GM18502 (cell line): ENCODE measurements around the gene VENTX.
"Not testable (repeated sequence)": the region's sequence is repeated elsewhere in the genome, so short reads cannot be mapped to it uniquely, and the experiment has no call there.

Experiments
- ATAC-seq: cut with Tn5 transposase; IDR thresholded peaks from one replicate; pipeline ENCODE4 v1.9.1; 2021; ENCODE audit warnings: mild to moderate bottlenecking; ENCODE audit not compliant: unreplicated experiment, poor library complexity

VENTX gene

DNA sequence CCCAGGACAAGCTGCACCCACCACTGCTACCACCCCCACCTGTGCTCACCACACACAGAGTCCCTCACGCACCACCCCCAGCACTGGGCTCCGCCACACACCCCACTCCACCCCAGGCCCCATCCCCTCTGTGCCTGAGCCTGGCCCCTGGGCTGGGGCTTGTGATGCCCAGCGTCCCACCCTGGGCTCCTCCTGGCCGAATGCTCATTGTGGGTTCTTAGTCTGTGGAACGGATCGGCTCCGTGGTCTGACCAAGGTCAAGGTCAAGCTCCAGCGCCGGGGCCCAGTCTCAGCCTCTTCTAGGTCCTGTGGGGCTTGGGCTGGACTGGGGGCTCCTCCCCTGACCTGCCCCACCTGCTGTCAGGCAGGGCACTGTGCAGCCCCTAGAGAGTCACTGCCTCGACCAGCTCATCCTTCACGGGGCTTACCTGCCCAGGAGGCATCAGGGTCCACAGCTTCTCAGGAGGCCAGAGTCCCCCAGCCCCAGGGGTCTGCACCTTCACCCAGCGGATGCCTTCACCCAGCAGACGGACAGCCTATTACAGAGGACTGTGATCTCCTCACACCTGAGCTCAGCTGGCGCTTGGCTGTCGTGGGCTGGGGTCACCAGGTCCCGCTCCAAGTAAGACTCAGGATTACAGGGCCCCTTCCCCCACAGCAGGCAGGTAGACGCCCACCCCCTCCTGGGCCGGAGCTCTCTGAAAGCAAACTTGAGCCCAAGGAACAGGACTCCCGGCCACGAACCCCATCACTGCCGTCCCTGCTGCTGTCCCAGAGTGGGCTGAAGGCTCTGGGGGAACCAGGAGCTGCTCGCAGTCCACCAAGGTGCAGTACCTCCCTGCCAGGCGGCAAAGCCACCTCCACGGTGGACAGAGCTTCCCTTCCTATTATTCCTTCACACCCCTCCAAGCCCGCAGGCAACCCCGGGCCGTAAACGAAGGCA, 22.9 kb upstream of the VENTX start:
- no peak for ATAC-seq

DNA sequence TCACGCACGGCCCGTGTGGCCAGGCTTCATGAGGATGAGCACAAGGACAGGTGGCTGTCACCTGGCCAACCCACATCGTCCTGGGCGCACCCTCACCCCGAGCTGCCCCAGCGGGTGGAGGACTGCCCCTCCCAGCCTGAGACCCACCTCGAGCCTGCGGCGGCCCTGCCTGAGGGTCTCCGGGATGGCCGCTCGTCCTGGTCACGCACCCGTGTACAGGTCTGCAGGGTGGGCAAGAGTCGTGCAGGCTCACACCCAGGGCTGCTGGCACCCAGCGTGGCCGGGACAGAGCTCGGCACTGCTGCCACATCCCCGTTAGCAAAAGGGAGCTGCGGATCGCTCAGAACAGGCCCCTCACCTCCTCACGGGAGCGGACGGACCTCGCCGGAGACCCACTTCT, 22.1 kb upstream of the VENTX start:
- no peak for ATAC-seq

DNA sequence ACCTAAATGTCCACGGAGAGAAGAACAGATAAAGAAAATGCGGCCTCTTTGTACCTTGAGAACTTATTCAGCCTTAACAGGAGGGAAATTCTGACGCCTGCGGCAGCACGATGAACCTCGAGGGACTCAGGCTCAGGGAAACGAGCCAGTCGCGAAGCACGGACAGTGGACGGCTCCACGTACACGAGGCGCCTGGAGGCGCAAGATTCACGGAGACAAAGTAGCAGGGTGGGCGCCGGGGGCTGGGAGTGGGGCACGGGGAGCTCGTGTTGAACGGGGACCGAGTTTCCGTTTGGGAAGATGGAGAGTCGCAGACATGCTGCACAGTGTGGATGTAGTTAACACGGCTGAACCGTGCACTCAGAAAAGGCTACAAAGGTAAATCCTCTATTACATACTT, 20.9 kb upstream of the VENTX start:
- ATAC-seq: no peak

GRCh38 chr10:133217800-133218589, 19.7 kb upstream of the VENTX start:
- no peak for ATAC-seq

DNA sequence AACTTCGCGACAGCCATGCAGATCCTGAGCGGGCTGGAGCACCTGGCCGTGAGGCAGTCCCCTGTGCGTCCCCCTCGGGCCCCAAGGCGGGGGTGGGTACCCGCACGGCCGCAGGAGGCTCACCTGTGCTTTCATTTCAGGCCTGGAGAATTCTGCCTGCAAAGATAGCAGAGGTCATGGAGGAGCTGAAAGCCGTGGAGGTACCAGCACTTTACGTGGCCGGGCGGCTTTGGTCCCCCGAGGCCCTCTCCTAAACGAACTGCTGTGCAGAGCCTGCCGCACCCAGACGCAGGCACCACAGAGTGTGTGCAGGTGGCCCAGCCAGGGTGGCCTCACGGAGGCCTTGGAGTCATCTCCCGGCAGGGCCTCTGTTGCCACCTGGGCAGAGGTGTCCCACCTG, 18.8 kb upstream of the VENTX start:
- ATAC-seq: no peak

GRCh38 chr10:133219782-133220181, 17.9 kb upstream of the VENTX start:
- no peak for ATAC-seq

DNA sequence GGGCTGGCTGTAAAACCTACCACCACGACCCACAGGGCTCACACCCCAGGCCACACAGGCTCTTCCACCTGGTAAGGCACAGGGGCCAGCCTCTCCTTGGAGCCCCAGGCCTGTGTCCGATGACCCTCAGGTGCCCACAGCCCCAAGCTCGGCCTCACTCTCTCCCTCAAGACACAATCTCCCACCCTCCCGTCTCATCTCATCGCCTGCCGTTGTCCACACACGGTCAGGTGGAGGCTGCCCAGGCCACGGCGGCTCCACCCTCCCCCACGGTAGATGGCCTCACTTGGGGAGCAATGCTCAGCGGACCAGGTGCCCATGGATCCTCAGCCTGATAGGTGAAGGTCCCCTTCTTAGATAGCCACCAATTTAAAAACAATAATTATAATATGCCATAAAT, 16.3 kb upstream of the VENTX start:
- ATAC-seq: no peak

GRCh38 chr10:133221756-133222155, 15.9 kb upstream of the VENTX start:
- ATAC-seq: not testable (repeated sequence)

DNA sequence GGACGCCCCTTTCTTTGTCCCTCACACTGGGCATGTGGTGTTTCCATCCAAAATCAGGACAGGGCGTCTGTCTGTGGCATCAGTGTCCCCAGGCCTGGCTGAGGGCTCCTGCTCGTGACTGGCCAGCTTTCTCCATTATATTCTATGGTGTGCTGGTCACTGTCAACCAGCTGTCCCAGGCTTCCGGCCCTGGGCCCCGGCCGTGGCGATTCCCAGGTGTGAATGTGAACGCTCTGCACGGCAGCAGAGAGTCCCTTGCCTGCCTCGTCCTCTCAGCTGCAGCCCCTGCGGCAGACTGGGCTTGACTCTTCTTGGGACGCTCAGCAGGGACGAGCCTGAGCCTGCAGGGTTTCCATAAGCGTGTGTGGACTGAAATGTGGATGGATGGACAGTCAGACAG, 13.6 kb upstream of the VENTX start:
- no peak for ATAC-seq

DNA sequence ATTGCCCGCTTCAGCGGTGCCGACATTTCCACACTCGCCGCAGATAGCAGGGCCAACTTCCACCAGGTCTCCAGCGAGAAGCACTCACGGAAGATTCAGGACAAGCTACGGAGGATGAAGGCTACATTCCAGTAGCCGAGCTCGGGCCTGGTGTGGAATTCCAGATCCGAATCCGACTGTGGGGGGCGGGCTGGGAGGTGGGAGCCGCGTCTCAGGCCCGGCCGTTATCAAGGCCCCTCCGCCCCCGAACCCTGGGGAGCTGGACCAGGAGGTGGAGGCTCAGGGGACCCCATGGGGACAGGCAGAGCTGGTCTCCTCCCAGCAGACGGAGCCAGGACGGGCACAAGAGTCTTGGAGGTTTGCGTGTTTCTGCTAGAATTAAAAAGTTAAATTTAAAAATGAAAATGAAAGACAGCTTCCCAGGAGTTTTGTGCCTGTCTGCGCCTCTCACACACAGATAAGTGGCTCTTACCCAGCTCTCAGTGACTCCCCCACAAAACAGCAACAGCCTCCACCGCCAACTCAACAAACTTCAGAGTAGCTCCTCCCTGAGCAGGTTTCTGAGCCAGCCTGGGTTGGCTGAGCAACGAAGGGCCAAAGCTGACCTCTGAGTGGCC, 12.8 kb upstream of the VENTX start:
- ATAC-seq: no peak

GRCh38 chr10:133225707-133226191, 11.9 kb upstream of the VENTX start:
- no peak for ATAC-seq

DNA sequence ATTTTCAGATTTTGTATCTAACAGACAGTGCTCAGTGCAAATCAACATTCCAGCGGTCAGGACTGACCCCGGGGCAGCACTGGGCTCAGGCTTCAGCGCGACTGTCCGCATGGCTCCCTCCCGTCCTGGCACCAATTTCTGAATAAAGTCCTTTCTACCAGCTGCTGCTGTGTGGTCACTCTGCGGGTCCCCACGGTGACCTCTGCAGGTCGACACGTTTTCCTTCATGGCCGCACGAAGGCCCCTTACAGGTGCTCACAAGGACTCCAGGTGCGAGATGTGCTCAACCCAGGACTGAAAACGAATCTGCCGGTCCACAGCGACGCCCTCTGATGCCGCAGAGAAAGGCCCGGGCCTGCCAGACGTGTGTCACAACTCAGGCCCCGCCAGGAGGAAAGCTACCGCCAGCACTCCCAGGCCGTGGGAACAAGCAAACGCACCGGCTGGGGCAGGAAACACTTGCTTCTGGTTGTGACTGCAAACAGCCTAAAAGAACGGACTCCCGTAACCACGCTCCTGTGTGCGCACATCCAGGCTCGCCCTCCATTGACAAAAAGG, 11.3 kb upstream of the VENTX start:
- ATAC-seq: no peak

- ATAC-seq: no peak
Observed at GRCh38 chr10:133227256-133227655, 10.4 kb upstream of the VENTX start.

DNA sequence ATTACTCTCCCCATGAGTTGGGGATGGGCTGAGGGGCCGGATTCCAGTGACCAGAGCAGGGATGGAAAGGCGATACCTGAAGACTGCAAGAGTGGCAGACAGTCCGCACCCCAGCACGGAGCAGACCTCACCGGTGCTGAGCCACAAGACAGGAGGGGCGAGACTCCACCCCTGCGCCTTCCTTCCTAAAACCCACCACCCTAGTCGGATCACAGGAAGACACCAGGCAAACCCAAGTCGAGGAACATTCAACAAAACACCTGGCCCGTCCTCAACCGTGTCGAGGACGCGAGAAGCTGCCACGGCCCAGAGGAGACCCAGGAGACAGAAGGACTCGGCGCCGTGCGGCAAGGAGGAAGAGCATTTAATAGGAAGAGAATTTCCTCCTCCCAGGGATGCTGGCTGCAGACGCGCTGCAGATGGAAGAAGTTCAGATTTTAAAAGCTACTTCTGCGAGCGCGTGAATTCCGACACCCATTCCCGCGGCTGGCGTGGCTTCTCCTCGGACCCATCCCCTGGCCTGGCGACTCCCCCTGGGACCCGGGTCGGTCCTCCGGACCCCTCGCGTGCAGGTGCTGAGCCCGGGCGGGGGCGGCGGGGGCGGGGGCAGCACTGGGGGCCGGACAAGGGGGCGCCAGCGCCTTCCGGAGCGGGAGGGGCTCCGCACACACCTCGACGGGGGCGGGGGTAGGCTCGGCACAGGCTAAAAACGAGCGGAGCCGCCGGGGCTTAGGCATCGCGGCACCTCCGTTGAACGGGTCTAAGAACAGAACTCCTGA, 8.2 kb upstream of the VENTX start:
- ATAC-seq: no peak

DNA sequence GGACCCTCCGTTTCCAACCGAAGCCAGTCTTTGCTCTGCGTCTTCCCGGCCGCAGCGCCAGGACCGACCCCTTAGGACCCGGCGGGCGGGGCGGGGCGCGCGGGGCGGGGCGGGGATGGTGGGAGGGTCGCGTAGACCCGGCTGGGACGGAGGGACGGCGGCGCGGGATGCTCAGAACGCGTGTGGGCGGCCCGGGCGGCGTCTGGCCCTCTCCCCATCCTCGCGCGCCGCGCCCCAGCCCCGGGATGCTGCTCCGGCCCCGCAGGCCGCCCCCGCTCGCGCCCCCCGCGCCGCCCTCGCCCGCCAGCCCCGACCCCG, 7.7 kb upstream of the VENTX start, which contains the start of gene UTF1:
Gene UTF1, plus strand, starts transcription at position 174 of the 318 bp plus-strand sequence. Its CDS starts 72 bp downstream, at position 246.
- ATAC-seq: no peak

DNA sequence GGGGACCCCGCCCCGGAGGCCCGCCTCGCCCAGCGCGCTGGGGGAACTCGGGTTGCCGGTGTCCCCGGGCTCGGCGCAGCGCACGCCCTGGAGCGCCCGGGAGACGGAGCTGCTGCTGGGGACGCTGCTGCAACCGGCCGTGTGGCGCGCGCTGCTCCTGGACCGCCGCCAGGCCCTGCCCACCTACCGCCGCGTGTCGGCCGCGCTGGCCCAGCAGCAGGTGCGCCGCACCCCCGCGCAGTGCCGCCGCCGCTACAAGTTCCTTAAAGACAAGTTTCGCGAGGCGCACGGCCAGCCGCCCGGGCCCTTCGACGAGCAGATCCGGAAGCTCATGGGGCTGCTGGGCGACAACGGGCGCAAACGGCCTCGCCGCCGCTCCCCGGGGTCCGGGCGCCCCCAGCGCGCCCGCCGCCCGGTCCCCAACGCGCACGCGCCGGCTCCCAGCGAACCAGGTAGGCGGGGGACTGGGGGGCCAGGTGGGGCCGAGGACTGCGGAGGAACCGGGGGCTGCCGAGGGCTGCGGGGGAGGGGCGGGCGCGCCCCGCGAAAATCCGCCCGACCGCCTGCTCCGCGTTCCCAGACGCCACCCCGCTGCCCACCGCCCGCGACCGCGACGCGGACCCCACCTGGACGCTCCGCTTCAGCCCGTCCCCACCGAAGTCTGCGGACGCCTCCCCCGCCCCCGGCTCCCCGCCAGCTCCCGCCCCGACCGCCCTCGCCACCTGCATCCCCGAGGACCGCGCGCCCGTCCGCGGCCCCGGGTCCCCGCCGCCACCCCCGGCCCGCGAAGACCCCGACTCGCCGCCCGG, 7.1 kb upstream of the VENTX start:
- no peak for ATAC-seq

GRCh38 chr10:133231244-133231945, 6.3 kb upstream of the VENTX start:
- ATAC-seq: no peak

- ATAC-seq: no peak
Observed at GRCh38 chr10:133231946-133232574, 5.6 kb upstream of the VENTX start.
